Lower lobe of right lung (tissue), 2 donors: Measurements from ENCODE around the gene CACNB1. TPM values are rescaled to one million over a fixed set of nuclear protein-coding genes. Genes with fewer than 3 reads are reported as not detected.

Experiments used
- ATAC-seq, 2 donors: fragments of 200-7000 bp; cut with Tn5 transposase; one replicate each; pipeline ENCODE4 v1.9.1; 2020 to 2022; ENCODE audit warnings: mild to moderate bottlenecking in 2 of 2, moderate library complexity in 2 of 2
- DNase-seq: peaks from one replicate; pipeline ENCODE4 v3.0.0-alpha.2; 2020
- H3K27ac ChIP-seq: fragments of 200-600 bp; one replicate; pipeline ENCODE4 v1.8.0; 2022
- H3K27me3 ChIP-seq: fragments of 200-600 bp; one replicate; pipeline ENCODE4 v1.8.0; 2022; ENCODE audit warnings: low read depth
- H3K36me3 ChIP-seq: fragments of 200-600 bp; one replicate; pipeline ENCODE4 v1.8.0; 2022; ENCODE audit warnings: mild to moderate bottlenecking
- H3K4me1 ChIP-seq: fragments of 200-600 bp; one replicate; pipeline ENCODE4 v1.8.0; 2022
- H3K4me3 ChIP-seq: fragments of 200-600 bp; one replicate; pipeline ENCODE4 v1.8.0; 2022; ENCODE audit warnings: mild to moderate bottlenecking
- H3K9me3 ChIP-seq: fragments of 200-600 bp; one replicate; pipeline ENCODE4 v1.8.0; 2022
- intact Hi-C: fragments of 100-400 bp; cut with DNase I; formaldehyde crosslinking; loops from one replicate; pipeline ENCODE4 v1.11.0; 2022
- total RNA-seq: library from RNA; stranded (reverse); fragmentation: NEBNext Ultra II Directional; extraction: Animal tissue kit (Norgen Biotek cat#: 25700); gene quantifications from one replicate; pipeline ENCODE4 v1.2.1, GENCODE V29; 2021
- TF ChIP-seq, protein P1 (sequence below): fragments of 200-600 bp; IDR thresholded peaks from one replicate; pipeline ENCODE4 v1.8.0; 2022; ENCODE audit warnings: antibody characterized with exemption, mild to moderate bottlenecking
- donor health status: DM: no; HTN: yes; CAD: no; lungs with severe emphysema.

The CACNB1 gene
- total RNA-seq, 1 donor from 2014 or later: 21.3 TPM

GRCh38 chr17:39196808-39197291 is 619 bp downstream of the CACNB1 start:
- TF ChIP-seq, protein P1, sequence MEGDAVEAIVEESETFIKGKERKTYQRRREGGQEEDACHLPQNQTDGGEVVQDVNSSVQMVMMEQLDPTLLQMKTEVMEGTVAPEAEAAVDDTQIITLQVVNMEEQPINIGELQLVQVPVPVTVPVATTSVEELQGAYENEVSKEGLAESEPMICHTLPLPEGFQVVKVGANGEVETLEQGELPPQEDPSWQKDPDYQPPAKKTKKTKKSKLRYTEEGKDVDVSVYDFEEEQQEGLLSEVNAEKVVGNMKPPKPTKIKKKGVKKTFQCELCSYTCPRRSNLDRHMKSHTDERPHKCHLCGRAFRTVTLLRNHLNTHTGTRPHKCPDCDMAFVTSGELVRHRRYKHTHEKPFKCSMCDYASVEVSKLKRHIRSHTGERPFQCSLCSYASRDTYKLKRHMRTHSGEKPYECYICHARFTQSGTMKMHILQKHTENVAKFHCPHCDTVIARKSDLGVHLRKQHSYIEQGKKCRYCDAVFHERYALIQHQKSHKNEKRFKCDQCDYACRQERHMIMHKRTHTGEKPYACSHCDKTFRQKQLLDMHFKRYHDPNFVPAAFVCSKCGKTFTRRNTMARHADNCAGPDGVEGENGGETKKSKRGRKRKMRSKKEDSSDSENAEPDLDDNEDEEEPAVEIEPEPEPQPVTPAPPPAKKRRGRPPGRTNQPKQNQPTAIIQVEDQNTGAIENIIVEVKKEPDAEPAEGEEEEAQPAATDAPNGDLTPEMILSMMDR: no peak
- ATAC-seq: peak; percentile 40 to 46
- no peaks in the 10 kb centered on the region for H3K27me3 ChIP-seq
- H3K9me3 ChIP-seq: no peaks in the 10 kb centered on the region
- intact Hi-C loops: no loop called here
- H3K36me3 ChIP-seq: peaks cover 29% of the 10 kb centered on the region
- DNase-seq: peak; percentile 78
- peak overlapping the region; percentile 99 for H3K27ac ChIP-seq
- peaks cover 58% of the 10 kb centered on the region for H3K4me1 ChIP-seq
- H3K4me3 ChIP-seq: peak overlapping the region; percentile 91

GRCh38 chr17:39196241-39196807 is 1.1 kb downstream of the CACNB1 start:
- H3K36me3 ChIP-seq: peaks cover 29% of the 10 kb centered on the region
- H3K4me3 ChIP-seq: peak overlapping the region; percentile 91
- TF ChIP-seq, protein P1: no peak
- H3K4me1 ChIP-seq: peaks cover 53% of the 10 kb centered on the region
- H3K9me3 ChIP-seq: no peaks in the 10 kb centered on the region
- intact Hi-C loops: no loop called here
- H3K27me3 ChIP-seq: no peaks in the 10 kb centered on the region
- ATAC-seq (no peak), DNase-seq (no peak)
- peak overlapping the region; percentile 73 for H3K27ac ChIP-seq

GRCh38 chr17:39195568-39196160 is 1.8 kb downstream of the CACNB1 start:
- TF ChIP-seq, protein P1: no peak
- Histone ChIP-seq H3K9me3 (no peaks in the 10 kb centered on the region), H3K27me3 (no peaks in the 10 kb centered on the region), H3K4me3 (peak overlapping the region; percentile 91), H3K27ac (peak overlapping the region; percentile 73), H3K36me3 (peaks cover 33% of the 10 kb centered on the region), H3K4me1 (peaks cover 46% of the 10 kb centered on the region)
- DNase-seq: peak; percentile 65
- intact Hi-C loops: no loop called here
- ATAC-seq: peak; percentile 61 to 62

- Histone ChIP-seq H3K27ac (peak overlapping the region; percentile 73), H3K9me3 (no peaks in the 10 kb centered on the region), H3K27me3 (no peaks in the 10 kb centered on the region), H3K36me3 (peaks cover 39% of the 10 kb centered on the region), H3K4me3 (peak overlapping the region; percentile 91), H3K4me1 (peaks cover 44% of the 10 kb centered on the region)
- ATAC-seq (no peak), DNase-seq (no peak)
- TF ChIP-seq, protein P1: no peak
- intact Hi-C loops: no loop called here
Observed at GRCh38 chr17:39194985-39195524, 2.4 kb downstream of the CACNB1 start.

GRCh38 chr17:39194089-39194984 is 3.1 kb downstream of the CACNB1 start:
- Histone ChIP-seq H3K27ac (peak overlapping the region; percentile 73), H3K36me3 (peaks cover 44% of the 10 kb centered on the region), H3K4me1 (peaks cover 41% of the 10 kb centered on the region), H3K27me3 (no peaks in the 10 kb centered on the region), H3K9me3 (no peaks in the 10 kb centered on the region), H3K4me3 (peak overlapping the region; percentile 91)
- intact Hi-C loops: no loop called here
- TF ChIP-seq, protein P1: no peak
- DNase-seq (peak; percentile 61), ATAC-seq (peak; percentile 27 to 32)
